Stimulated activated CD4-positive, alpha-beta T cell treated with anti-CD3 and anti-CD28 coated beads, TNF-alpha, amount 100 ng/mL, for 48 hours (primary cell): ENCODE data around the gene CLOCK.

Source experiments
- DNase-seq, 3 donors: peaks; one replicate each; pipeline ENCODE4 v3.0.0-alpha.2; 2020; ENCODE audit warnings: low read depth in 3 of 3

CLOCK gene

DNA sequence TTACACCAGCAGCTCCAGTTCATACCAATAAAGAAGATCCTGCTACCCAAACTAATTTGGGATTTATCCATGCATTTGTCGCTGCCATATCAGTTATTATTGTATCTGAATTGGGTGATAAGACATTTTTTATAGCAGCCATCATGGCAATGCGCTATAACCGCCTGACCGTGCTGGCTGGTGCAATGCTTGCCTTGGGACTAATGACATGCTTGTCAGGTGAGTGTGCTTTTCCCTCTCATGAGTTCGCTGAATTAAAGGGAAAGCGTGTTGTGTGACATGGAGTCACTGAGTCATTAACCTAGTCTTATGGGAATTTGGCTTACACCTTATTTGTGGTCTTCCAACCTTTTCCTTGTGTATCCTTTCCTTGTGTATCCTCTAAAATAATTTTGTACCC lies 135.1 kb downstream of the CLOCK start:
- DNase-seq = no peak

- no peak for DNase-seq
Observed at GRCh38 chr4:55410431-55410830, 136.3 kb downstream of the CLOCK start.

DNA sequence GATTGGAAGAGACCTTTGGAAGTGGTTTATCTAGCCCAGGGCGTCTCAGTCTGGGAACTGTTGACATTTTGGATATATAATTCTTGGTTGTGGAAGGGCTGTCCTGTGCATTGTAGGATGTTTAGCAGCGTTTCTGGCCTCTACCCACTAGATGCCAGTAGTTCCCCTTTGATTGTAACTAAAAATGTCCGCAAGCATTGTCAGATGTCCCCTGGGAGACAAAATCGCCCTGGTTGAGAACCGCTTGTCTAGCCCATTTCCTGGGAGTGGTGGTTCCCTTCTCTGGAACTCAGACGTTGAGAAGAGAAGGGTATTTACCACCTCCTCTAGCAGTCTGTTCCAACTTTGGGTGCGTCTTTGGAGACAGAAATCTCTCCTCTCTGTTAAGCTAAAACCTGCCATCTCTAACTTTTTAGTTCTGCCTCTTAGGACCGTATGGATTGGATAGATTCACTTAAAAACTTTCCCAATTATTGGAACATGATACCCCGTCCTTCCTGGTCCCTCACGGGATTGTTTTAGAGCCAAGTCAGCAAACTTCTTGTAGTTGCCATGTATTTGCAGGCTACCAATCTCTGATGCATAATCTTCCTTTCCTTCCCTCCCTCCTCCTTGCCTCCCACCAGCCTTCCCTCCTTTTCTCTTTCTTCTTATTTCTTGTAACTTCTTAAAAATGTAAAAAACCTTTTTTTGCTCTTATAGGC lies 137.1 kb downstream of the CLOCK start:
- DNase-seq = no peak

DNA sequence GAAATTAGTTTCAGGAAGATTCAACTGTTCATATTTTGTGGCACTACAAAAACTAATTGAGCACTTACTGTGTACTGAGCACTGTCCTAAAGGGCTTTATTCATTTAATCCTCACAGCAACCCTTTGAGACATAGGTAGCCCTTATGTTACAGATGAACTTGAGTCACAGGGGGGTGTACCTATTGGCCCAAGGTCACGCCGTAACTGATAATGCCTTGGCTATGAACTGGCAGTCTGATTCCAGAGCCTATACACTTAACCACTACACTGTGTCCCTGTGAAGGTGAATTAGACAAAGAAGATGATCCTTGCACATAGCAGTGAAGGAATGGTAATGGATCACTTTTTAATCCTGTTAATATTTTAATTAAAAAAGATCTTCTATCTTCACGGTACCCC lies 138.9 kb downstream of the CLOCK start:
- DNase-seq = no peak

- no peak for DNase-seq
Observed at GRCh38 chr4:55407119-55407518, 139.6 kb downstream of the CLOCK start.

DNA sequence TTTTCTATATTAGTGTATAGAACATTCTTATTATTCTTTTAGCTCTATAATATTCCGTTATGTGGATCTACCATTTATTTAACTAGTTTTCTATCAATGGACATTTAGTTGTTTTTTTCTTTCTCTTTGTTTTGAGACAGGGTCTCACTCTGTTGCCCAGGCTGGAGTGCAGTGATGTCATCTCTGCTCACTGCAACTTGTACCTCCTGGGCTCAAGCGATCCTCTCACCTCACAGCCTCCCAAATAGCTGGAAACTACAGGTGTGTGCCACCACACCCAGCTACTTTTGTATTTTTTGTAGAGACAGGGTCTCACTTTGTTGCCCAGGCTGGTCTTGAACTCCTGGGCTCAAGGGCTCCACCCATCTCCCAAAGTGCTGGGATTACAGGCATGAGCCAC lies 140.2 kb downstream of the CLOCK start:
- DNase-seq = no peak

DNA sequence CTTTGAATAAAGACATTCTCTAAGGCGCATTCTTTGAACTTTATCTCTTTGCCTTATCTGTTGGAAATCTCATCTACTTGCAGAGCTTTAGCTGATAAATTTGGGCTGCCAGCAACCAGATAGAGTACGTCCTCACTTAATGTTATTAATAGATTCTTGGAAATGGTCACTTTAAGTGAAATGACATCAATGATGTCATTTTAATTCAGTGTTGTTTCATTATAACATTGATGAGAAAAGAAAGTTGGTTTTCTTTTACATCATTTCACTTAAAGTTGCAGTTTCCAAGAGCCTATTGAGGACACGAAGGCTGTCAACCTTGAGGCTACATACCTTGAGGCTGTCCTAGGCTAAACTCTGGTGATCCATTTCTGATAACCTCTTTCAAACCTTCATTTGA lies 141.6 kb downstream of the CLOCK start:
- no peak for DNase-seq

GRCh38 chr4:55399581-55399980 lies 147.1 kb downstream of the CLOCK start:
- no peak for DNase-seq

GRCh38 chr4:55398966-55399365 lies 147.7 kb downstream of the CLOCK start:
- DNase-seq = no peak

DNA sequence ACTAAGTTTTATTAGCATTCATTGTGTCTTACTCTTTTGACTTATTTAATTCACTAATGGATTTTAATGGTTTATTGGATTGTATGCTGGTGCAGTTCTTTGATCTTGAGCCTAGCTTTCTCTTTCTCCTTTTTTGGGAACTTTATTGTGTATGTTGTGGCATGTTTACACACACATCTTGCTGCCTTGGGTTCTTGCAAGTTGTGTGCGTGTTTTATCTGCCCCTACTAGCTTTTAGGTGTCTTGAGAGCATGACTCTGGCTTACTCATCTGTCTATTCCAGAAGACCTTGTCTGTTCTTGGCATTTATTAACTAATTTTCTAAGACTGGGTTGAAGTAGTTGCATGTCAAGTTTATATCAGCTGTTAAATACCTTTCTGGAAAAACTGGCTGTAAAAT lies 148.2 kb downstream of the CLOCK start:
- DNase-seq = no peak

GRCh38 chr4:55397520-55398321 lies 149.0 kb downstream of the CLOCK start:
- no peak for DNase-seq

DNA sequence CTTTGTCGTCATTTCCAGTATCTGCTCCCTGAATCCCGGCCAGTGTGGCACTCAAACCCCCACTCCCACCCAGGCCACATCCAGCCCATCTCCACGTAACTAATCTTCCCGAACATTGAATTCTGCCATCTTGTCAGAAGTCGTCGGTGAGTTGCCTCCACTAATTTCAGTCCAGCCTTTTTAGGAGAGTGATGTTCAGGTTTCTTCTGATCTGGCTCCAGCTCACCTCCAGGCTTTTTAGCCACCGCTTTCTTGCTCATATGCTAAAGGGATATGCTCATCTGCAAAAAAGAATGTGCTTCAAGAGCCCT lies 149.6 kb downstream of the CLOCK start:
- DNase-seq = no peak

GRCh38 chr4:55396308-55397125 lies 150.2 kb downstream of the CLOCK start:
- peak in 1 of 3 donors; percentile 36 for DNase-seq

- peak; percentile 81 to 88 (median 86) for DNase-seq
Observed at GRCh38 chr4:55395529-55396307, 151.0 kb downstream of the CLOCK start, which contains the start of gene TMEM165. Gene TMEM165 (plus strand): TSS chr4:55395957. CDS start chr4:55396190, 233 bp downstream.

DNA sequence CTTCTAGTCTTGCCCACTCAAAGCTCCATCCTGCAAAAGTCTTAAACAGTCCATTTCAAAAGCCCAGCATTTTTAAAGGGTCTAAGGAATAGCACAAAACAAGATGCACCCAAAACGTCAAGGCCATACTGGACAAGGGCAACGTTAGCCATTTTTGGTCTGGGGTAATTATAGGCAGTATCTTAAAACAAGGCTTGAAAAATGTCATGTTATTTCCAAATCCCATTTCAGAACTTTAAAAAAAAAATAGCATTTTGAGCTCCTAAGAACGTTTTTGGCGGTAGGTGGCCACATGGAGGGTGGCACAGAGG lies 151.5 kb downstream of the CLOCK start:
- DNase-seq = no peak

DNA sequence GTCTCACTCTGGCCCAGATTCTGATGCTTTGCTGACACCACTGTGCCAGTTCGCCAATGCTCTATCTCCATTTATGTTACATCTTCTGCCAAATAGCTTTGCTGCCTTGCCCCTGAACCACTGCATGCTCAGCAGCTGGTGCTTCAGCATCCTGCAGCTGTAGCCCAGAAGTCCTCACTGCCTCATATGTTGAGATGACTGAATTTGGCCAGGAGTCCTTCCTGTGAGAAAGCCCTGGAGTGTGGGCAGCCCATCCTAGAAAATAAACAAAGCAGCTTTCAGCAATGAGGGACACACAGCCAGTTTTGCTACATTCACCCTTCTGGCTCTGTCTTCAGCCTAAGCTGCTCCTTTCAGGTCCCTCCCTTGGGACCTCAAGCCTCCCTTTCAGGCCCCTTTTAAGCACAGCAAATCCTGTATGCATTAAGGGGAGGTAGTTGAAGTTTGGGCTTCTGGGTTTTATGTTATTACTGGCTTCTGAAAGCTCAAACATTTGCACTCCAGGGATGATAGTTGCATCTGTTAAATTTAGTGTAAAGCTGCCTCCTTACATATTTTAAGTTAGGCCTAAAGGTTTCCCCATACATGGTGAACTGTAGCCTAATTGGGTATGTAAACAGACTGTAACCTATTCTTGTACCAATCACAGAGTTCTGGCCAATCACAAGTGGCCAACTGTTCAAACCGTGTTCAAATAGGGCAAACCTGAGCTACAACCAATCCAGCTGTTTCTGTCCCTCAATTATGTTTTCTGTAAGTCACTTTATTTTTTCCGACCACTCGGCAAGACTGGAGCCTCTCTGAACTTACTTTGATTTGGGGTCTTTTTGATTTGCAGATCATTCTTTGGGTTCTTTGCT lies 153.0 kb downstream of the CLOCK start:
- DNase-seq = no peak

DNA sequence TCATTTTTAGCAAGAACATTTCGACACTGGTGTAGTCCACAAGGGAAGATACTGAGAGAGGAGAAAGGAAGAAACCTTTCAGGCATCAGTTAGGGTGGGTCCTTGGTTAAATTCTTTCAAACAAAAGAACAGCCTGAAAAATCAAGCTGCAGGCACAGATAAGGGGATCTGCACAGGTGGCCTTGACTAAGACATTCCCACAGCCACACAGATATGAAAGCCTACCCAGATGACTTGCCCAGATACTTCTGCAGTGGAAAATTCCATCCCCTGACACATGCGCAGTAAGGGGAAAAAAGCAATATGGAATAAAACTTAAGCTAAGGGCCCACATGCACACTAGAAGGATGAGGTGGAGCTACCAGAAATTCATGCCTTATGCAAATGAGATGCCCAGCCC lies 159.9 kb downstream of the CLOCK start:
- DNase-seq = no peak

GRCh38 chr4:55386073-55386472 lies 160.6 kb downstream of the CLOCK start:
- no peak for DNase-seq

DNA sequence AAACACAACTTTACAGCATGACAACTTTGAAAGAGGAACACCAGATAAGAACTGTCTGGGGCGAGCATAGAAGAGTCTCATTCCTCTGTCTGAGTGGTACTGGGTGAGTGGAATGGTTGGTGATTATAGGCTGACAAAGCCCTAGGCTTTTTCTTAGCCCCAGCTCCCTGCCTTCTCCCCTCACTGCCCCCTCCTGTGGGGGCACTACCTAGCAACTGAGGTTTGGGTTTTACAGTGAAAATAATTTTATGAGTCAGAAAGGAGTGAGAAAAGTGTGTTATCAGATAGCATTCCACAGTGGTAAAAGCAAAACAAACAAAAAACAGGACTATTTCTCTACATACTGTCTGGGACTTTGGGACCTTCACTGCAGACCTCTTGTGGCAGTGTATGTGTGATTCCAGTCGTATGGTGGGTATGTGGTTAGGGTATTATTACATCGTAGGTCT lies 161.5 kb downstream of the CLOCK start:
- no peak for DNase-seq

DNA sequence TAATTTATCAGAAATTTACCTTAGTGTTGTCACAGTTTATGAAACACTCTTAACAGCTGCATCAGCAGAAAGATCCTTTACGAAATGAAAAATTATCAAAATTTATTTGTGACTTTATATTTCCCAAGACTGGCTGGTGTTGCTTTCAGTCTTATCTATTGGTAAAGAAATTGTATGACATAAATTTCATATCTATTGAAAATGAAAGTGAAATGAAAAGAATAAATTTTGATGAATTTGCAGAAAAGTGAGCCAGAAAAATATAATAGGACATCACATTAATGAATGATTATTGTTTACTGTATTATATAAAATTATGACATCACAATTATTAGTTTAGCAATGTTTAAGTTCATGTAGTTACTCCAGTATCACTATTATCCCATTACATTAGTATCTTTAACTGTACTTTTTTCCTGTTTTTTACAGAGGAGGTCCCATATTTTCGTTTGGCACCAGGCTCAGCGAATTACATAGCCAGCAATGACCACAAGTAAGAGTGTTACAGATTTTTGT lies 164.2 kb downstream of the CLOCK start:
- no peak for DNase-seq

- no peak for DNase-seq
Observed at GRCh38 chr4:55381502-55381901, 165.2 kb downstream of the CLOCK start.
